Measurements from ENCODE around the gene DCAF15.
A peak's percentile ranks its signal among the peaks of the same experiment; 100 is the strongest.
"Not testable (repeated sequence)": the region's sequence is repeated elsewhere in the genome, so short reads cannot be mapped to it uniquely, and the experiment has no call there.

Gene DCAF15

DNA sequence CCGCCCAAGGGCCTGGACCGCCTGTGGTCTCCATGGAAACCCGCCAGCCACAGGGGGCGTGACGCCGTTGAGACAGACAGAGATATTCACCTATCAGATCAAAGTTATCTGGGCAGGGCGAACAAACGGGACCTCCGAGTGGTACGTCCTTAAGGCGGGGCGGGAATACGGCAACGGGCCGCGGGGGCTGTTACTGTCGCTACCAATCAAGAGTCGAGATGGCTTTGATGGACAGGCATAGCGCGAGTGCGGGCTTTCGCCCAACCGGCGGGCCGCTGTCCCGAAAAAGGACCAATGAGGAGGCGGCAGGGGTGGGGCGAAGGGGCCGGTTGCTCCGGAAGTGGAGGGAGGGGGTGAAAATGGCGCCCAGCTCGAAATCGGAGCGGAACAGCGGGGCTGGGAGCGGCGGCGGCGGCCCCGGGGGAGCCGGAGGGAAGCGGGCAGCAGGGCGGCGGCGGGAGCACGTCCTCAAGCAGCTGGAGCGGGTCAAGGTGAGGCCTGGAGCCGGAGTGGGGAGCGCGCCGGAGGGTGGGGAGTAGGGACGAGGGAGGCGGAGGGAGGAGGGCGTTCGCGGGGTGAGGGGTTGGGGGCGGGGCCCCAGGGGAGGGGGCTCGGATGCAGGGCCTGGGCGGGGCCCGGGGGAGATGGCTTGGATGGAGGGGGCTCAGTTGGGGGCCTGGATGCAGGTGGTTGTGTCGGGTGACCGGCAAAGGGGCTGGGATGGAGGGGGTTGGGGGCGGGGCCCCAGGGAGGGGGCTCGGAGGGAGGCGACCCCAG, at the start of gene DCAF15:
DCAF15 (plus strand) TSS at position 356 of the 777 bp plus-strand sequence; CDS start at position 360, 4 bp downstream.
- DNase-seq (ENCODE audit: low spot score) = peak; percentile 99

DNA sequence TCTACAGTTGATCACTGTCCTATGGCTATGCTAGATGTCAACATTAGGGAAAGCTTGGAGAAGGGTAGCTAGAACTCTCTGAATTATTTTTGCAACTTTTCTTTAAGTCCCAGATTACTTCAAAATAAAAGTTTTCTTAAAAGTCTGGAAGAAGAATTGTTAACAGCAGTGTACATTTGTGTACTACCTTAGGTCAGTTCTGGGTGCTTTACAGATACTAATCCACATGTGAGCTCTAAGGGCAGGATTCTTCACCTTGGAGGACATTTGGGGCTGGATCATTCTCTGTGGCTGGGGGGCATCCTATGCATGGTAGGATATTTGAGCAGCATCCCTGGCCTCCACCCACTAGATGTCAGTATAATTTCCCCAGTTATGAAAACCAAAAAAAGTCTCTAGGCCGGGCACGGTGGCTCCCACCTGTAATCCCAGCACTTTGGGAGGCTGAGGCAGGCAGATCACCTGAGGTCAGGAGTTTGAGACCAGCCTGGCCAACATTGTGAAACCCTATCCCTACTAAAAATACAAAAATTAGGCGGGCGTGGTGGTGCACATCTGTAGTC, 49.2 kb upstream of the DCAF15 start:
- DNase-seq (ENCODE audit: low spot score) = peak; percentile 56

DNA sequence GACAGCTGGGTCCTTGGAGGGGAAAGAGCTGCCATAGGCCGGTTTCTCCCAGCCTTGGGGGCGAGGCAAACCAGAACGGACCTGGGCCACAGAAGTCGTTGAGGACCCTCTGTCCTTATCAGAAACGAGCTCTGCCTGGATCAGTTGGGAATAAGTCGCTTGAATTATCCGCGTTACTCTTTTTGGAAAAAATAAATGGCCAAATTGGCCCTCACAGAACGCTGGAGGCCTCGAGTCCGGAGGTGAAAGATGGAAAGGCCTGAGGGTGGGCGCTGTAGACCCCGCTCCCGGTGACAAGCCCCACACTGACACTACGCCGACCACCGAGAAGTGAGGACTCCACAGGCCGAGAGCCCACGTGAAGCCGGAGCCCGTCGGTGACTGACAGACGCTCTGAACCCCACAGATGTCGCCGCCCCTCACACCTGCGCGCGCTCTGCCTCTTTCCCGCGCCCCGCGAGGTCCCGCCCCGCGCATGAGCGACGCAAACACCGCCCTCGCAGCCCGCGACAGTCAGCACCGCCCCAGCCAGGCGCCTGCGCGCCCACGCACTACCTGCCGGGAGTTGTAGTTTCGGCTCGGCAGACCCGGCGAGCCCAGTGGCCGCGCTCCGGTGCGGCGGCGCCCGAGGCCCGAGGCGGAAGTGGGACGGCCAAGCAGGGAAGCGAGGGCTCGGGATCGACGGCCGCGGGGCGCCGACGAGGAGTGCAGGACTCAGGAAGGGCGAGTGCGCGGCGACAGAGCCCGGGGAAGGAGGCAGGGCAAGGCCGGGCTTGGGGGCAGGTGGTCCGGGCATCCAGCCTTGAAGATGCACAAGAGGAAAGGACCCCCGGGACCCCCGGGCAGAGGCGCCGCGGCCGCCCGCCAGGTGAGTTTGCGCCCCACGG, 46.4 kb upstream of the DCAF15 start, which contains the start of the genes BRME1 and CC2D1A:
BRME1 (minus strand) TSS at position 484 of the 887 bp plus-strand sequence. CDS start 1,225 bp downstream, outside the sequence.
CC2D1A (plus strand) TSS at position 568 of the 887 bp plus-strand sequence; CDS start at position 809, 241 bp downstream.
- peak; percentile 93 for DNase-seq (ENCODE audit: low spot score)

DNA sequence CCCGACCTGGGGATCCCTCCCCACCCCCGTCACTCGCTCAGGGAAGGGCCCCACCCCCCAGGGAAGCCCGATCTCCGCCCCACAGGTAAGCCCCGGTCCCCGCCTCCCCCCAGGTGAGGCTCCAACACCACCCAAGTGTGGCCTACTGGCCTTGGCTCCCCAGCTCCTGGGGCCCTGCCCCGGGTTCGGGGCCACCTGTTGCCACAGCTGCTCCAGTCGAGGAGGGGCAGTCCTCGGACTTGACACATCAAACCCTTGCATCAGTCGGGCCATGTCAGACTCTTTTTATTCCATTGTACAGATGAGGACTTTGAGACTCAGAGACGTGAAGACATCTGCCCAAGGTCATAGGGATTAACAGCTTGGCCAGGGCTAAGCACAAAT, 45.8 kb upstream of the DCAF15 start:
- peak; percentile 53 for DNase-seq (ENCODE audit: low spot score)

- DNase-seq (ENCODE audit: low spot score) = no peak
These were observed 45.4 kb upstream of the DCAF15 start for GRCh38 chr19:13906910-13907309.

DNA sequence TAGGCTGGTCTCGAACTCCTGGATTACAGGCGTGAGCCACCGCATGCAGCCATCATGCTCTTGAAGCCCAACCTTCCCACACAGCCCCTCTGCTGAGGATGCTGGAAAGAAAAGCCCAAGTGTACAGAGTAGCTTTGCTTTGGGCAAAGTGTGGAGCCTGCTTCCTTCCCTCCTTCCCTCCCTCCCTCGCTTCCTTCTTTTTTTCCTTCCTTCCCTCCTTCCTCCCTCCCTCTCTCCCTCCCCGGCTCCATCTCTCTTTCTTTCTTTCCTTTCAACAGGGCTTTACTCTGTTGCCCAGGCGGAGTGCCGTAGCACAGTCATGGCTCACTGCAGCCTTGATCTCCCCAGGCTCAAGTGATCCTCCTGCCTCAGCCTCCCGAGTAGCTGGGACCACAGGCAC, 43.6 kb upstream of the DCAF15 start:
- no peak for DNase-seq (ENCODE audit: low spot score)

- no peak for DNase-seq (ENCODE audit: low spot score)
These were observed 42.9 kb upstream of the DCAF15 start for GRCh38 chr19:13909430-13909829.

DNA sequence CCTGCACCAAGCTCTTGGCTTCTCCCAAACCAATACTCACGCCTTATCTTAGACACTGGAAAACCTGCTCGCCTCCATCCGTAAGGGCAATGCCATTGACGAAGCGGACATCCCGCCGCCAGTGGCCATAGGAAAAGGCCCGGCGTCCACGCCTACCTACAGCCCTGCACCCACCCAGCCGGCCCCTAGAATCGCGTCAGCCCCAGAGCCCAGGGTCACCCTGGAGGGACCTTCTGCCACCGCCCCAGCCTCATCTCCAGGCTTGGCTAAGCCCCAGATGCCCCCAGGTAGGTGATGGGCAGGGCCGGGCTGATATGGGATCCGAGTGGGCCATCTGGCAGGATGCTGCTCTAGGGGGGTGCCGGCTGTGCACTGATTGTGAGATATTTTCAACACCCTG, 39.0 kb upstream of the DCAF15 start:
- no peak for DNase-seq (ENCODE audit: low spot score)

DNA sequence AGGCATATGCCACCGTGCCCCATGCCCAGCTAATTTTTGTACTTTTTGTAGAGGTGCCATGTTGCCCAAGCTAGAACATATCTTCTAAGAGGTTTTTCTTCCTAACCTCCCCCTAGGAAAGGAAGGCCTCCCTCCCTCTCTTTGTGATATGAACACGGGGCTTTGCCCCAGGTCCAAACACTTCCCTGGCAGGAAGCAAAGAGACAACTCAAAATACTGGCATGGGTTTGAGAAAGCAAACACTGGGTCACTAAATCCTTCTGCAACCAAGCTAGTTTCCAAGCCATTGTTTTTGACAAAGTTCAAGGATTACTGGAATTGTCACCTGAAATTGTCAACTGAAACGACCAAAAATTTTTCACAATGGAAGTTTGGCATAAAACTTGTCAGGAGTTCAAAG, 37.5 kb upstream of the DCAF15 start:
- no peak for DNase-seq (ENCODE audit: low spot score)

DNA sequence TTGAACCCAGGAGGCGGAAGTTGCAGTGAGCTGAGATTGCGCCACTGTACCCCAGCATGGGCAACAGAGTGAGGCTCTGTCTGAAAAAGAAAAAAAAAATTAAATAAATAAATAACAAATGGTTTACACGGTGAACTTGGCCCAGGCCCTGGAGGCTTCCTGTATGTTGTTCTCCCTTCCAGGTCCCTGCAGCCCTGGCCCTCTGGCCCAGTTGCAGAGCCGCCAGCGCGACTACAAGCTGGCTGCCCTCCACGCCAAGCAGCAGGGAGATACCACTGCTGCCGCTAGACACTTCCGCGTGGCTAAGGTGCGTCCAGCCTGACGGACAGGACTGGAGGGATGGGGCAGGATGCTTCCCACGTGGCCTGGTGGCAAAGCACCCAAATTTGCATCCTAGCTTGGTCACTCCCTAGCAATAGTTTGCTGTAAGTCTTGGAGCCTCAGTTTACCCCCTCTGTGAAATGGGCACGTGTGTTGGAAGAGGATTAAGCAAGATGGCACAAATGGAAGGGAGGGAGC, 34.4 kb upstream of the DCAF15 start:
- DNase-seq (ENCODE audit: low spot score) = no peak

DNA sequence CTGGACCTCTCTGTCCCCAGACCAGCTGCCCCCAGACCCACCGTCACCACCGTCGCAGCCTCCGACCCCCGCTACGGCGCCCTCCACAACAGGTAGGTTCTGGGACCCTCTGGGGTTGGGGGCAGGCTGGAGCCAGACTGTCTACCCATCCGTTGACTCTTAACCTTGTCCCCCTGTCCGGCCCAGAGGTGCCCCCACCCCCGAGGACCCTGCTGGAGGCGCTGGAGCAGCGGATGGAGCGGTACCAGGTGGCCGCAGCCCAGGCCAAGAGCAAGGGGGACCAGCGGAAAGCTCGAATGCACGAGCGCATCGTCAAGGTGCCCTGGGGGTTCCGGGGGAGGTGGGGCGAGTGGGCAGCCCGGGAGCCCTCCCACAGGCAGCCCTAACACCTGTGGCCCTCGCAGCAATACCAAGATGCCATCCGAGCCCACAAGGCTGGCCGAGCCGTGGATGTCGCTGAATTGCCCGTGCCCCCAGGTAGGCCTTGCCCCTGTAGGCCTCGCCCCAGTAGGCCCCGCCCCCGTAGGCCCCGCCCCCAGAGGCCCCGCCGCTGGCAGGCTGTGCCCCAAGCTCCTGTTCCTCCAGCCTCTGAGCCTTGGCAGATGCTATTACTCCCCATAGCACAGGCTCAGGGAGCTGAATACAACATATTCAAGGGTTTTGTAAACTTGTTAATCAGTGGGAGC, 33.4 kb upstream of the DCAF15 start:
- no peak for DNase-seq (ENCODE audit: low spot score)

- no peak for DNase-seq (ENCODE audit: low spot score)
These were observed 31.8 kb upstream of the DCAF15 start for GRCh38 chr19:13920524-13920923.

DNA sequence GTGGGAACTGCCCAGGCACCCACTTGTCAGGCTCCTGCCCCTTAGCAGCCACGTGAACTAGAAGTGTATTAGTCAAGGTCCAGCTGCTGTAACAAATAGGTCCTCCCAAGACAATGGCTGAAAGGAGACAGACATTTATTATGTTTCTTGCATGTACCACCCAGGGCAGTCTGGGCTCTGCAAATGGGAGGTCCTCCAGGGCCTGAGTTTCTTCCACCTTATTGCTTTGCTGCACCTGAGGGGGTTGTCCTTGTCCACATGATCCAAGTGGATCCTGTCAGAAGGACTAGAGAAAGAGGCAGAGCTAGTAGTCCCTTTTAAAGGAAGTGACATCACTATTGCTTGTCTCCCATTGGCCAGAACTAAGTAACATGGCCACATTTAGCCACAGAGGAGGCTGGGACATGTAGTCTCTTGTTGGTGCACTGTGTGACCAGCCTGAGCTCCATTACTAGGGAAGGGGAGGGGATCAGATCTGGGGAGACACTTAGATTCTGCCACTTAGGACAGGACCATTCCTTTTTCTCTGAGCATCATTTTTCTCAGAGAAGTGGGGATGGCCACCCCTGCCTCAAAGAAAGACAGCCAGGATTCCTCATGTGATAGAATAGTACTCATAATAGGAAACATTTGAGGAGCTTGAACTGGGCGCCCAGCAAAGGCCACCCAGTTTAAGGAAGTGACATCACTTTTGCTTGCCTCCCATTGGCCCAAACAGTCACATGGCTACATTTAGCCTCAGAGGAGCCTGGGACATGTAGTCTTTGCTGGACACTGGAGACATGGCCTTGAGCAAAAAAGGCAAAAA, 31.2 kb upstream of the DCAF15 start:
- DNase-seq (ENCODE audit: low spot score) = peak; percentile 77

DNA sequence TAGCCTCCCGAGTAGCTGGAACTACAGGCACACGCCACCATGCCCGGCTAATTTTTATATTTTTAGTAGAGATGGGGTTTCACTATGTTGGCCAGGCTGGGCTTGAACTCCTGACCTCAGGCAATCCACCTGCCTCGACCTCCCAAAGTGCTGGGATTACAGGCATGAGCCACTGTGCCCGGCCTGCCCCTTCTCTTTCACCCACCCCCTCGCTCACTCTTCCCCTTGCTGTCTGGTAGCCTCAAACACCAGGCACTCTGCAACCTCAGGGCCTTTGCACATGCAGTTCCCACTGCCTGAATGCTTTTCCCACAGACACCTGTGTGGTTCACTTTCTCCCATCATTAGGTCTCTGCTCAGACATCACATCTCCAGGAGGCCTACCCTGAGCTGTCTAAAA, 30.2 kb upstream of the DCAF15 start:
- DNase-seq (ENCODE audit: low spot score) = not testable (repeated sequence)

DNA sequence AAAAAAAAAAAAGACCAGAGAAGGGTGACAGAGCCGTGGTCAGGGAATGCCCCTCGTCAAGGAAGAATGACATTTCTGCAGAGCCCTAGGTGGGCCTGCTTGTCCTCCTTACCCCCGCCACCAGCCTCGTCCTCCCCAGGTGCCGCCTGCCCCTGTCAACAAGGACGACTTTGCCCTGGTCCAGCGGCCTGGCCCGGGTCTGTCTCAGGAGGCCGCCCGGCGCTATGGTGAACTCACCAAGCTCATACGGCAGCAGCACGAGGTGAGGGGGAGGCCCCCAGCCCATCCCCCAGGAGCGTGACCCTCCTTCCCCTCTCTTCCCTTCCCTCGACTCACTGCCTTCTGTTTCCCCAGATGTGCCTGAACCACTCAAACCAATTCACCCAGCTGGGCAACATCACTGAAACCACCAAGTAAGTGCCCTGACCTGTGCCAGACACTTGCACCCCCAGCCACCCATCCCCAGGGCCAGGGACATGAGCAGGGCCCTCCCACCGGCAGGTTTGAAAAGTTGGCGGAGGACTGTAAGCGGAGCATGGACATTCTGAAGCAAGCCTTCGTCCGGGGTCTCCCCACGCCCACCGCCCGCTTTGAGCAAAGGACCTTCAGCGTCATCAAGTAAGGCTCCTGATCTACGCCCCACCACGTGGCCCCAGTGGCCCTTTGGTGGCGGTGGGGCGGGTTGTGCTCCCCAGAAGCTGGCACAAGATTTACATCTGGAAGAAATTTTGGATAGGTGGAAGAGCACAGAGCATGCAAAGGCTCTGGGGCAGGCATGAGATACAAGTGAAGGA, 28.9 kb upstream of the DCAF15 start:
- no peak for DNase-seq (ENCODE audit: low spot score)

DNA sequence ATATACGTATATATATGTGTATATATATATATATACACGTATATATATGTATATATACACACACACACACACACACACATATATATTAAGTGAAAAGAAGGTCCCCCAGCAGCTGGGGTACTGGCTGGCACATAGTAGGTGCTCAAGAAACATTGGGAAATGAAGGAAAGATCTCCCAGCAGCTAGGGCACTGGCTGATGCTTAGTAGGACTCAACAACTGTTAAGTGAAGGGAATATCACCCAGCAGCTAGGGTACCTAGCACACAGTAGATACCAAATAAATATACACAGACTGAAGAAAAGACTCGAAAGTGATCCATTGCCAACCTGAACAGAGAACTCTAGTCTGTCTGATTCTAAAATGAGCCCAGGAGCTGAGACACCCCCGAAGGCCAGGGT, 26.3 kb upstream of the DCAF15 start:
- no peak for DNase-seq (ENCODE audit: low spot score)

DNA sequence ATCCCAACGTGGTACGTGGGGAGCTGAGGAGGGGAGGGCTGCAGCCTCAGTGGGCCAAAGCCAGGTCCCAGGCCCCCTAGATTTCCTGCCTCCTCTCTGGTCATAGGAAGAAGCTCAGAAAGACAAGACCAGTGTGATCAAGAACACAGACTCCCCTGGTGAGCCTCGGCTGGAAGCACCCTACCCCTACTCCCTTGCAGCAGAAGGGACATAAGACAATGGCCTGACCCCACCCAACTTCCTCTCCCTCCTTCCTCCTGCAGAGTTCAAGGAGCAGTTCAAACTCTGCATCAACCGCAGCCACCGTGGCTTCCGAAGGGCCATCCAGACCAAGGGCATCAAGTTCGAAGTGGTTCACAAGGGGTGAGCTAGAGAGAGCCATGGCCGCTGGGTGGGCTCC, 25.6 kb upstream of the DCAF15 start:
- DNase-seq (ENCODE audit: low spot score) = no peak

DNA sequence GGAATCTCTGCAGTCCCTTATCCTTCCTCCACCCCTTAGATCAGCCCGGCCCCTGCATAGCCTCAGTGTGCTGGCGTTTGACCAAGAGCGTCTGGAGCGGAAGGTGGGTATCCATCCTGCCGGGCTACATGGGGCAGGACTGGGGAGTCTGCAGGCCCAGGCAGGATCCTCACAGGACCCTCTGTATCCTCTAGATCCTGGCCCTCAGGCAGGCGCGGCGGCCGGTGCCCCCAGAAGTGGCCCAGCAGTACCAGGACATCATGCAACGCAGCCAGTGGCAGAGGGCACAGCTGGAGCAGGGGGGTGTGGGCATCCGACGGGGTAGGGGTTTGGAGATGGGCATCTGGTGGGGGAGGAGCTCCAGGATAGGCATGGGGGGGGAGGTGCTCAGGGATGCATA, 23.0 kb upstream of the DCAF15 start:
- no peak for DNase-seq (ENCODE audit: low spot score)

DNA sequence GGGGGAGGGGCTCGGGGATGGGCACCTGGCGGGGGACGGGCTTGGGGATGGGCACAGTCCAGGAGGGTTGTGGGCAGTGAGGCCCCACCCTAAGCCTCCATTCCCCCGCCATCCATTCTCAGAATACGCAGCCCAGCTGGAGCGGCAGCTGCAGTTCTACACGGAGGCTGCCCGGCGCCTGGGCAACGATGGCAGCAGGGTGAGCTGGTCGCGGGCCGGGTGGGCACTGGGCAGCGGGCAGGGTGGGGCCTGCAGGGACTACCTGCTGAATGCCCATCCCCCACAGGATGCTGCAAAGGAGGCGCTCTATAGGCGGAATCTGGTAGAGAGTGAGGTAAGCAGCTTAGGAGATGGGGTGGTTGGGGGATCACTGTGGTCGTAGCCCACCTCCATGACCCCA, 22.4 kb upstream of the DCAF15 start:
- no peak for DNase-seq (ENCODE audit: low spot score)

GRCh38 chr19:13930402-13930801, 21.9 kb upstream of the DCAF15 start:
- DNase-seq (ENCODE audit: low spot score) = no peak
